GM10266 (cell line): ENCODE measurements around the gene DERL2.

Experiments used
- DNase-seq: peaks from one replicate; pipeline ENCODE4 v3.0.0; 2012; ENCODE audit errors: extremely low spot score
- TF ChIP-seq, protein P1 (sequence below): IDR thresholded peaks from 2 replicates; pipeline ENCODE4 v1.5.1; 2012; ENCODE audit warnings: mild to moderate bottlenecking, low read depth; ENCODE audit not compliant: control insufficient read depth, insufficient read depth; ENCODE audit errors: missing control alignments

The DERL2 gene

DNA sequence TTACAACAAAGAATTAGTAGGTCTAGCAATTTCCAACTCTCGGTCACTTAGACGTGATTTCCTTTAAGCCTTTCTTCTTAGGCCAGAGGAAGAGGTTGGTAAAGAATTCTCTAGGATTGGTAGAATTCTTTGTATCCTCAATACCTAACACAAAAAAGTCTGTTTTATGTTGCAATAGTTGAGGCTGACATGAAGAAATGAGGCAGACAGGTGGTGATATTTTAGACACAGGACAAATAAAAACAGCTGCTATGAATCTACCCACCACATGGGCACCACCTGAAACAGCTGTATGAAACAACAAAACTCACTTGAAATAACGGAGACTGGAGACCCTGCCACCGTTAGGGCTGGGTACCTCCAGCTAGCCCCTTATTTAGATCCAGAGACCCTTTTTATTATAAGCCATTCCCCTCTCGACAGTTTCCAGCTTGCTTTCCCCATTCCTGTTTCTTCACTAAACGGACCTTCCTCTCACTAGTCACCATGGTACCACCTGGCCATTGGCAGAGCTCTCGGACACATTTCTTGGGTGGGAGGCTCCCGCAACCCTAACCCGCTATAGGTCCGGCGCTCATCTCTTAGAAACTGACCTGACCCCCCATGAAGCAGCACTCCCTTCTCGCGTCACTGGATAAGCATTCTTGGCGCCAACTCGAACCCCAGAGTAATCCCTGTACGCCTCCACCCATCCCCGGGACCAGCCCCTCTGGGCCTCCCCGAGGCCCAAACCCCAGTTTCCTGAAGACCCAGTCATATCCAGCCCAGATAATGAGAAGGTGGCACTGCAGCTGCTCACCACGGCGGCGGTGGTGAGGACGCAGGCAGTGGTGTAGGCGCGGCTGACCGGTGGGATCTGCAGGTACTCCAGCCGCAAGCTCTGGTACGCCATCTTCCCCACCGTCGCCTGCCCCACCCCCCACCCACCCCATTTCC is at the start of gene DERL2:
Gene DERL2, minus strand, starts transcription at position 909 of the 936 bp plus-strand sequence. Its CDS starts 17 bp downstream, at position 892.
- TF ChIP-seq, protein P1, sequence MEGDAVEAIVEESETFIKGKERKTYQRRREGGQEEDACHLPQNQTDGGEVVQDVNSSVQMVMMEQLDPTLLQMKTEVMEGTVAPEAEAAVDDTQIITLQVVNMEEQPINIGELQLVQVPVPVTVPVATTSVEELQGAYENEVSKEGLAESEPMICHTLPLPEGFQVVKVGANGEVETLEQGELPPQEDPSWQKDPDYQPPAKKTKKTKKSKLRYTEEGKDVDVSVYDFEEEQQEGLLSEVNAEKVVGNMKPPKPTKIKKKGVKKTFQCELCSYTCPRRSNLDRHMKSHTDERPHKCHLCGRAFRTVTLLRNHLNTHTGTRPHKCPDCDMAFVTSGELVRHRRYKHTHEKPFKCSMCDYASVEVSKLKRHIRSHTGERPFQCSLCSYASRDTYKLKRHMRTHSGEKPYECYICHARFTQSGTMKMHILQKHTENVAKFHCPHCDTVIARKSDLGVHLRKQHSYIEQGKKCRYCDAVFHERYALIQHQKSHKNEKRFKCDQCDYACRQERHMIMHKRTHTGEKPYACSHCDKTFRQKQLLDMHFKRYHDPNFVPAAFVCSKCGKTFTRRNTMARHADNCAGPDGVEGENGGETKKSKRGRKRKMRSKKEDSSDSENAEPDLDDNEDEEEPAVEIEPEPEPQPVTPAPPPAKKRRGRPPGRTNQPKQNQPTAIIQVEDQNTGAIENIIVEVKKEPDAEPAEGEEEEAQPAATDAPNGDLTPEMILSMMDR, result no peak
- DNase-seq, result no peak

DNA sequence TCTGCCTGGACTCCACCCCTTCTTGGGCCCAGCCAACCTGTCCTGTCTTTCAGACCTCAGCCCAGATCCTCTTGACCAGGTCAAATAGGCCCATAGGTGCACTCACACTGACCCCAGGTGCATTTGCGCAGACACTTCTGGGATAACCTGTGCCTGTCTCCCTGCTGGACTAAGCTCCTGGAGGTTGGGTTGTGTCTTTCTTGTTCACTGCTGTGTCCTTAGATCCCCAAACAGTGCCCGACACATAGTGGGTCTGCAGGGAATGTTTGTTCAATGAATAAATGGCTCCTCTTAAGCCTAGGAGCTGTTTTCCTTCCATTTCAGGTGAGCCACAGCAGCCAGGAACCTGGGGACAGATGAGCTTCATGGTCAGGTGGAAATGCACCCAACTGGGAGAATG is 49.5 kb upstream of the DERL2 start:
- DNase-seq, result no peak
- TF ChIP-seq, protein P1, result no peak

DNA sequence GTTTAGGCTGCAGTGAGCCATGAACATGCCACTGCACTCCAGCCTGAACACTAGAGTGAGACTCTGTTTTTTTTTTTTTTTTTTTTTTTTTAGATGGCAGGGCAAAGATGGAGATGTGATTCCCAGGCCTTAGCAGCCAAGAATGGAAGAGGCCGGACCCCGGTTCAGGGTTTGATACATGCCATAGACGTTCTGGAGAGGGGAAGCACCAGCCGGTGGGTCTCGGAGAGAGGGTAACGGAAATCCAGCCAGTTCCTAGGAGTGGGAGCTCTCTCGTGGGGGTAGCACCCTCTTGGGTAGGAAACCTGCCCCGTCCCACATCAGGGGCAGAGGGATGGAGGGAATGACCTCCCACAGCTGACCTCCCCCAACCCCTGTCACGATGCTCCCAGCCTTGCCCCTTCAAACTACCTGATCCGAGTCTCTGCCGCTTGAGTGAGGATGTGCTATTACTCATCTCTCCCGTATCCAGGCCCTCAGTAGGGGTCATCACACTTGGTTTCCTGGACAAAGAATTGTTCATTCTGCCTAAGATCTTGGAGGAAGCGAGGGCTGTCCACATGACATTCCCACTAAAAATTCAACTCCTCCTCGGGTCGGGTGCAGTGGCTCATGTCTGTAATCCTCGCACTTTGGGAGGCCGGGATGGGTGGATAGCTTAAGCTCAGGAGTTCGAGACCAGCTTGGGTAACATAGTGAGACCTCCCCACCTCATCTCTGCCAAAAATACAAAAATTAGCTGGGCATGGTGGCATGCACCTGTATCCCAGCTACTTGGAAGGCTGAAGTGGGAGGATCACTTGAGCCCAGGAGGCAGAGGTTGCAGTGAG is 47.7 kb upstream of the DERL2 start:
- DNase-seq, result no peak
- TF ChIP-seq, protein P1, result no peak

DNA sequence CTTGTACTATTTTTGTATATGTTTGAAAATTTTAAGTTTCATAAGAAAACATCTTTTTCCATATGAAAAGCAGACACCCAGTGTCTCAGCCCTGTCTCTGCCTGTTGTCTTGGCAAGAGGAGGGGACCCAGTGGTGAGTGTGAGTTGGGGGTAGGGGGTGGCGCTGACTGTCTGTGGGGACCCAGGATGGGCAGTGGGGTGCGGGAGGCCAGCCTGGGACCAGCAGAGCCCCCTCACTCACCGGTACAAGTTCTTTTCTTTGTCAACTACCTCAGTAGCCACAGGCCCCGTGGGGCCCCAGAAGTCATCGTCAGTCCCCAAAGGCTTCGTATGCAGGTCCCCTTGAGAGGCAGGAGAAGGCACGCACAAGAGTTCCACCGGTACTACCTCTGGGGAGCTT is 46.6 kb upstream of the DERL2 start:
- DNase-seq, result no peak
- TF ChIP-seq, protein P1, result no peak

DNA sequence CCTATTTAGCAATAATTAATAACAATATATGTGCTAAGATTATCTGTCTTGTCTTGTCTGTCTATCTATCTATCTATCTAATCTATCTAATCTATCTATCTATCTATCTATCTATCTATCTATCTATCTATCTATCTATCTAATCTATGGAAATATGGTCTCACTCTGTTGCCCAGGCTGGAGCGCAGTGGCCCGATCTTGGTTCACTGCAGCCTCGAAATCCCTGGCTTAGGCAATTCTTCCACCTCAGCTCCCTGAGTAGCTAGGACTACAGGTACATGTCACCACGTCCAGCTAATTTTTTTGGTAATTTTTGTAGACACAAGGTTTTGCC is 45.1 kb upstream of the DERL2 start:
- DNase-seq, result no peak
- TF ChIP-seq, protein P1, result no peak

DNA sequence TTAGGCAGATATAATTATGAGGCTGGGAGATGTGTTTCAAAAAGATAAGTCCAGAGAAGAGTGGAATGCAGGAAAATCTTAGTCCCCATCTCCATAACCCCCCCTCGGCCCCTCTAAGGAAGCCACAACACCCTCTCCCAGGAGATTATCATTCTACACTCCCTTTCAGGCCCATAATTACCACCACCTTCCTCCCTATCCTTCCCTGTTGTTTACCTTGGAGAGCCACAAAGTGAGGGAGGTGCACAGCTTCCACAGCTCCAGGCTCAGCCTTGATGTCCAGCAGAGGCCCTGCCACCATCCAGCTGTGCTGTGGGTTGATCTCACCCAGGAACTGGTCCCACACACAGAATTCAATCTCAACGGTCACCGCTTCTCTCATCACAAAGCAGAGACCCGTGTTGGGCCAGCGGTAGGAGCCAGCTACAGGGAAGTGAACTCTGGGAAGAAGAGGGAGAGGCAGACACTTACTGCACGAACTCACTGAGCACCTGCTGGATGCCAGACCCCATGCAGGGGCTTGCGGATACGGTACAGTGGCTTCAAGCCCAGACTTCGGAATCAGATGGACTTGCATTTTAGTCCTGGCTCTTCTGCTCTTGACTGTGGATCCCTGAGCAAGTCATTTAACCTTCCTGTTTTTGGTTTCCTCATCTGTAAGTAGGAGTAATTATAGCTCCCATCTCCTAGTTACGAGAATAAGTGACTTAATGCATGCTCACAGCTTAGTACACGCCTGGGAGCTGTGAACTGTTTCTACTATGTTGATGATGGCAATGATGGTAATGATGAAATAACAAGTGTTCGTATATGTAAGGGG is 44.5 kb upstream of the DERL2 start:
- no peak for DNase-seq
- TF ChIP-seq, protein P1, result no peak
